OCI-M2 (cell line): ENCODE results near the gene CCDC28B.

Experiments used
- DNase-seq: peaks from one replicate; lab custom pipeline; 2025; ENCODE audit not compliant: unreplicated experiment; lab: John Stamatoyannopoulos, UW

Gene CCDC28B

DNA sequence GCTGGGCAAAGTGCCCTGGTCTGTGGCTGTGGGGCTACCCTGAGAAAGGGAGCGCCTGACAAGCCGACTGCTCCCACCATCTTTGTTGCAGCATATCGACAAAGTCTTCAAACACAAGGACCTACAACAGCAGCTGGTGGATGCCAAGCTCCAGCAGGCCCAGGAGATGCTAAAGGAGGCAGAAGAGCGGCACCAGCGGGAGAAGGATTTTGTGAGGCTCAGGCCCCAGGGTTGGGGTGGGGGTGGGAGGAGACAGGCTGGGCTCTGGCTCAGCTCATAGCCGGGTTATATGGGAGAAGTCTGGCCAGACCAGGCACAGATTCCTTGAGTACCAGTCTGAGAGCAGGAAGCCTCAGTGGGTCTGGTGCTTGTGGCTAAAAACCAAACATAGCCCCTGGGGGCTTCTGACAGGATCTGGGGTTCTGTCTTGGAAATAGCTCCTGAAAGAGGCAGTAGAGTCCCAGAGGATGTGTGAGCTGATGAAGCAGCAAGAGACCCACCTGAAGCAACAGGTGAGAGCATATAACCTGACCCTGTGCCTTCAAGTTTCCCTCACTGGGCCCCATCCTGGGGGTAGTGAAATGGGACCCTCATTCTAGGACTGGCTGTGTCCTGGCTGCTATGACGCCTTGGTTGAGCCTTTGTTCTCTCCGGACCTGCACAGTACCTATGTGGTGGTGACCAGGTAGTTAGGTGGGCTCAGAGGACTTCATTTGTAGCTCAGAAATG, 8.0 kb upstream of the CCDC28B start:
- DNase-seq: no peak

DNA sequence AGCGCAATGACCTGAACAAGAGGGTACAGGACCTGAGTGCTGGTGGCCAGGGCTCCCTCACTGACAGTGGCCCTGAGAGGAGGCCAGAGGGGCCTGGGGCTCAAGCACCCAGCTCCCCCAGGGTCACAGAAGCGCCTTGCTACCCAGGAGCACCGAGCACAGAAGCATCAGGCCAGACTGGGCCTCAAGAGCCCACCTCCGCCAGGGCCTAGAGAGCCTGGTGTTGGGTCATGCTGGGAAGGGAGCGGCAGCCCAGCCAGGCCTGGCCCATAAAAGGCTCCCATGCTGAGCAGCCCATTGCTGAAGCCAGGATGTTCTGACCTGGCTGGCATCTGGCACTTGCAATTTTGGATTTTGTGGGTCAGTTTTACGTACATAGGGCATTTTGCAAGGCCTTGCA, 5.4 kb upstream of the CCDC28B start:
- DNase-seq: no peak

DNA sequence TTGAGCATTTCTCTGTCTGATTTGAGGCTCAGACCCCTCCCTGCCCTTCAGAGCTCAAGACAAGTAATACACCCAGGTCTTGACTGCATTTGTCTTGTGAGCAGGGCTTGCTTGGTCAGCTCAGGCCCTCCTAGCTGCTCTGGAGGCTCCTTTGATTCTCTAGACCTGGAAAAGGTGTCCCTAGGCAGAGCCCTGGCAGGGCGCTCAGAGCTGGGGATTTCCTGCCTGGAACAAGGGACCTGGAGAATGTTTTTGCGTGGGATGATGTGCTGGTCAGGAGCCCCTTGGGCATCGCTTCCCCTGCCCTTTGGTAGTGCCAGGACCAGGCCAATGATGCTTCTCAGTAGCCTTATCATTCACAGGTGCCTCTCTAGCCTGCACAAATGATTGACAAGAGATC, 4.9 kb upstream of the CCDC28B start:
- DNase-seq: no peak

DNA sequence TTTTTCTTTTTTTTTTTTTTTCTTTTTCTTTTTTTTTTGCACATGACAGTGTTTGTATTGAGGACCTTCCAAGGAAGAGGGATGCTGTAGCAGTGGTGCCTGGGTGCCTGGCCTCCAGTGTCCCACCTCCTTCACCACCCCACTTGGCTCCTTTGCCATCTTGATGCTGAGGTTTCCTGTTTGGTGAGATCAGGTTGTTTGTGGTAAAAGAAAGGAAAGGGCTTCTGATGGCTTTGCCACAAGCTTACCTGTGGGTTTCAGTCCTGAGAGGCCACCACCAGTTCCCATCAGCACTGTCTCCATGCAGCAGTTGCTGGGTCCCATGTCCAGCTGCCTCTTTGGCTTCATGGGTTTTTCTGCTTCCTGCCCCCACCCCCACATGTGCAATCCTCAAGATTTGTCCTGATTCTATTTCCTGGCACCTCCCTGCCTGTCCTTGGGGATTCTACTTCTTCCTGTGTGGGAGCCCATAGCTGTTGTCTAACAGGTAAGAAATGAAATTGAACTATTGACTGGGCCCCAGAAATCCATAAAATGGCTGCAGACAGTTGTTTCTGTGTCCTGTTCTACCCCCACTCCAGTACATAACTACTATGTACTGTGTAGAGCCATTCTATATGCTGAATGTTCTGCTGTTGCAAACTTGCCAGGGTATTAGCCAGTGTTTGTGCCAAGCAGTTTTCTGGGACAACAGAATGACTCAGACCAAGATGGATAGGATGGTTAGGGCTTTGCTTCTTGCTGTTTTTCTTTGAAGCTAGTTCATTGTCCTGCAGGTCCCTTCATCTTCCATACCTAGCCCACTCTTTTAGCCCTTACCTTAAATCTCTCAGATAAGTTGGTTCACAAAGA, 4.2 kb upstream of the CCDC28B start:
- DNase-seq: no peak

DNA sequence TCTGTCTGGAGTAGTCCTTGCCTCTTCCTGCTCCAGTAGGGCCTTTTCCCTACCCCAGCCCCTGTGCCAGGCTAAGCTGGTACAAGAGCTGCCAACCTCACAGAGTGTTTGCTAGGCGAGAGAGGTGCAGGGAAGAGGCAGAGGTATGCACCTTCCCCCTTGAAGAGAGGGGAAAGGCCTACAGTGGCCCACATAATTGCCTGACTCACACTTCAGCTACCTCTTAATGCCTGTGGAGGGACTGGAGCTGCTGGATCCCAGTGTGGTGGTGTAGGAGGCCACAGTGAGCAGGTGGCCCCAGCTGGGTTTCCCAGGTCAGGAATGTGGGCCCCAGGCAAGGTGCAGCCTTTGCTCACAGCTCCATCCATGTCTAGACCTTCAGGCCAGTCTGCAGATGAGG, 3.3 kb upstream of the CCDC28B start:
- no peak for DNase-seq

DNA sequence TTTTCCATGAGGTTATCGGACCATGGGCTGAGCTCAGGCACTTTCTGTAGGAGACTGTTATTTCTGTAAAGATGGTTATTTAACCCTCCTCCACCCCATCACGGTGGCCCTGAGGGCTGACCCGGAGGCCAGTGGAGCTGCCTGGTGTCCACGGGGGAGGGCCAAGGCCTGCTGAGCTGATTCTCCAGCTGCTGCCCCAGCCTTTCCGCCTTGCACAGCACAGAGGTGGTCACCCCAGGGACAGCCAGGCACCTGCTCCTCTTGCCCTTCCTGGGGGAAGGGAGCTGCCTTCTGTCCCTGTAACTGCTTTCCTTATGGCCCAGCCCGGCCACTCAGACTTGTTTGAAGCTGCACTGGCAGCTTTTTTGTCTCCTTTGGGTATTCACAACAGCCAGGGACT, 2.6 kb upstream of the CCDC28B start:
- no peak for DNase-seq

DNA sequence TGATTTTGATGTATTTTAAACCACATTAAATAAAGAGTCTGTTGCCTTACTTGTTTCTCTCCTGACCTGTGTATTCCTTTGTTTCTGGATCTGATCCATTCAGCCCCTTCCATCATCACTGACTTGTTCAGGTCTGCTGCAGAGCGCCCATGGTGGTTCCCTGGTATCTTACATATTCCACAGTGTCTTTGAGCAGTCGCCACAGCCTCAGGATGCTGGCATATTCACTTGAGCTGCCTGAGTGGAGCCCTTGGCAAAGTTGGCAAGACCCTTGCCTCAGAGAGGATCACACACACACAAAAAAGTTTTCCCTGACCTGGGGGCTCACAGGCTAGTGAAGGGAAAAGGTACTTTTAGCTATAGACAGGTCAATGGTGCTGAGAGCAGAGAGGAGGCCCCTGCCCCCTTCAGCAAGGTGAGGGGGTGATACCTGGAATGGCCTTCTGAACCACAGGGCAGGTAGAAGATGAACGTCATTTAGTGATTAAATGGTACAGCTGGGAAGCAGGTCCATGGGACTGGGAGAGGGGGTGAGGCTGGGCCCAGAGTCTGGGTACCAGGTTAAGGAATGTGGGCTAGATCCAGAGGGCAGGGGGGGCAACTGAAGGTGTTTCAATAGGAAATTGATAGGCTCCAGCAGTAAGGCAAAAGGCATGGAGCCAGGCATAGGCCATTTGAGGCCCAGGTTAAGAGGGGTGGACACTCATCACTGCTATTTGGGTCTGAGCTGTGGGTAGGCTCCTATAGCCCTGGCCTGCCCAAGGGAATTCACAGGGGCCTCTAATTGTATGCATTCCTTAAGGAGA, 2.0 kb upstream of the CCDC28B start:
- DNase-seq: no peak

DNA sequence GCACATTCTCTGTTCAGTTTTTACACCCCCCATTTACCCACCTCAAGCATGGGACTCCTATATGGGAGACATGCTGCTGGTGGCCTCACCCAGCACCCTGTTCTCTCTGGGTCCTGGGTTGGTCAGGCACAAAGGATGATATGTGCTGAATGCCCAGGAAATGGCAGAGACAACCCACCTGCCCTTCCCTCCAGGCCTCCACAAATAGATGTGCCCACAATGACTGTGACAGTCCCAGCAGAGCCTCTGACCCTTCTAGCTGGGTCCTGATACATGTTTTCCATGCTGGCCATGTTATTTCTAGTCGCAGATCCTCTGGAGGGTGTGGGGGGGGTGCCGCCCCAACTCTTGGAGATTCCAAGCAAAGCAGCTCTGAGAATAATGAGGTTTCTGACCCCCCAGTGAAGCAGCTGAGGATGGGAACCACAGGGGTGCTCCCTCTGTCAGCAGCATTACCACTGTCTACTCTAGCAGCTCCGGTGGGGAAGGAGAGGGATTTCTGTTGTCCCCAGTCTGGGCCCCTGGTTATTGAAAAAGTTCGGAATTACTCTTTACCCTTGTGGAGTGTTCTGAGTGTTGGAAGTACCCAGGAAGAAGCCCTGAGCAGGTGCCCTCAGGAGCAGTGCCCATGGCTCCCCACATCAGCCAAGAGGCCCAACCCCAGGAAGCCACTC, 1.2 kb upstream of the CCDC28B start:
- no peak for DNase-seq

DNA sequence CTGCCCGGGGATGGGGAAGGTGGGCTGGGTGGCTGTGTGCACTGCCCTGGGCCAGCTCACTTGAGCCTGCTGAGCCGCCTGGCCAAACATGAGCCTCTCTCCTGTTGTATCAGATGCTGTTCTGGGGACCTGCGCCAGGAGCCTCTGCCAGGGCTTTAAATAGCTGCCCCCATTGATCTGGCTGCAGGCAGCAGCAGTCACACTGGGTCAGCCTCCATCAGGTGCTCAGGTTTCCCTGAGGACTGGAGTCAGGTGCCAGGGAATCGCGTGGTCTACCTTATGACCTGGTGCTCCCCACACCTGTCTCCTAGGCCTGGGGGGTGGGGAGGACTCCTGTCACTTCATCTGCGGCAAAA, 700 bp upstream of the CCDC28B start:
- no peak for DNase-seq

DNA sequence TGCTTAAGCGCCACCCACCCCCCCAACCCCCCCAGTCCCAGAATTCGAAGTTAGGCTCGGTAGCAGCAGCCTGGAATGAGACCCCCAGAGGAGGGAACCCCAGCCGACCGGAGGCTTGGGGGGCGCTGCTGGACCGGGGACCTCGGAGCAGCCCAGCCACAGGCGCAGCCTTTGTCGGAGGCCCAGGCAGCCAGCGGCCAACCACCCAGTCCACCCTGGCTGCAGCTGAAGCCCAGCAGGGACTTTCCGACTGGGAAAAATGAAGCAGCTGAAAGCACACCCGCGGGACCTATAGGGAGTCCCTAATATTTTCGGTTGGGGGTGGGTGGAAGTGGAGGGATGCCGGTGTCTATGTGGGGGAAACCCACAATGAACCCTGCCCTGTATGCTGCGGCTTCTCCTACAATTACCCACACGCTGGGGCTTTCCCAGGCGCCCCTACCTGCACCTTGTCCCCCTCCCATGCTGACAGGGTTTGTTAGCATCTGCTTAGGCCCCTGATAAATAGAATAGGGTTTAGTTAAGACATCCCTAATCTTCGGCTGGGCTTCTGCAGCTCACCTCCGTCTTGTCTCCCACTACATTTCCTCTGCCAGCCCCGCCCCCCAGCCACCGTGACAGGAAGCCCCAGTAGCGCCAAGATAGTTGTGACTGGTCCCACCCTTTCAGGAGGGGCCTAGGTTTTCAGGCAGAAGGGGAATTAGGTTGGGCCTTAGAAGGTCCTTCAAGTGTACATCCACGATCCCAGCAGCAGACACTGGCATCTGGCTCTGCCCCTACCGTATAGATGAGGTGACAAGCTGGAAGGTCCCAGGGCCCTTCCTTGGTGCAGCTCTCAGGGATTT, 838 bp downstream of the CCDC28B start:
- no peak for DNase-seq

DNA sequence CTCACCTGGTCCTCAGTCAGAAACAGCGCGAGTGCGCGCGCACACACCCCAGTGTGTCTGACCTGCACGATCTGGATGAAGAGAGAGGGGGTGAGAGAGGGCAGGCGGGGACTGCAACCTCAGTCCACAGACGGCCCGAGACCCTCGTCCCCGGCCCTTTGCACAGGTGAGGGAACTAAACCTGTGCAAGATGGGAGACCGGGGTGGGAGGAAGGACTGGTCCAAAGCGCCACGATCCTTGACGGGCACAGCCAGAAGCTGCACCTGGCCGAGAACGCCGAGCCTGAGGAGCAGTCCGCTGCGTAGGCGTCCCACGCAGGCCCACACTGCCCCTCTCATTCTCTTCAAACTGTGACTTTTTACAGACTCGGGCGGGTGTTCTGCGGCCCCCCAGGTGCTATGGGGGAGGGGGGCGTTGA, 4.6 kb downstream of the CCDC28B start:
- DNase-seq: no peak

DNA sequence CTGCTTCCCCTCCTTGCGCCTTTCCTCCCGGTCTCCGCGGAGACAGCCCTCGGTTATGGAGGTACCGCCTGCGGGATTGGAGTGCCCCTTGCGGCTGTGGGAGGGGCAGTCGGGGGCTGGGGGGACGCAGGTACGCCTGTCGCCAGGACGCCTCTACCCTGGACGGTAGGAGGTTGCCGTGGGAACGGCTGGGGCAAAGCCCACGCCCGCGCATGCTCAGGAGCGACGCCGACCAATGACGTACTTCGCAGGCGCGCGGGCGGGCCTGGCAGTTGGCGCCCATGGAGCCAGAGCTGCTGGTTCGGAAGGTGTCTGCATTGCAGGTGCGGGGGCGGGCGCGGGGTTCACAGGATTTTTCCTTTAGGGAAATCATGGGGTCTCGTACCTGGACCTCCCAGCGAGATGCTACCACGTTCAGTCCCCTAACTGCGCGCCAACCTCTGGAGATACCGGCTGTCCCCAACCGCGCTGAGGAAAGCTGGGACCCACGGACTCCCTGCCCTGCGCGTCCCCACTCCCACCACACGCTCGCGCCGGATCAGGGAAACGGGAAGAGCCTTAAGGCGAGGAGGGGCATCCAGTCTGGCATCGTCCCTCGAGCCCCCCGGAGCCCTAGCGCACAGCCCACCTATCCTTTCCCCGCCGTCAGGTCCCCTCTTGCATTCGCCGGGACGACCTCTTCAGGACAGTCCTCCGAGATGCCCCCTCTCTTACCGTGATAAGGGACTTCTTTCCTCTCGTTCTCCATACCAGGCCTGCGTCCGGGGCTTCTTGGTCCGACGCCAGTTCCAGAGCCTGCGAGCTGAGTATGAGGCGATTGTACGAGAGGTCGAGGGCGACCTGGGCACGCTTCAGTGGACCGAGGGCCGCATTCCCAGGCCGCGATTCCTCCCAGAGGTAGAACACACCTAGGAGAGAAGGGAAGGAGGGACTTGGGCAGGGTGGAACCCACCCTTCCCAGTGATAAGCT, 5.3 kb downstream of the CCDC28B start, which contains the start of gene IQCC:
TSS of gene IQCC (plus strand) at position 271 of the 970 bp plus-strand sequence. CDS start at position 282, 11 bp downstream.
- no peak for DNase-seq

DNA sequence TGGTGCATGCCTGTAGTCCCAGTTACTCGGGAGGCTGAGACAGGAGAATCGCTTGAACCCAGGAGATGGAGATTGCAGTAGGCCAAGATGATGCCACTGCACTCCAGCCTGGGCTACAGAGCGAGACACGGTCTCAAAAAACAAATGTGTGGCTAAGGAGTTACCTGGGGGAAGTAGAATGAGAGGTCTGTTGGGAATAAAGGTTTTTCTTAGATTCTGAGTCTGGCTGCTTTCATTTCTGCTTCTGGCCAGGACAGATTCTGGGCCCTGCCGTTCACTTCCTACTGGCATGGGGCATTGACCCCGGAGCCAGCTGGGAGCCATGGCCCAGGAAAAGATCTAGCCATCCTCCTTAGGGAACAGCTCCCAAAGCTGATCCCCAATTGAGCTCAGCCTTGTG, 8.1 kb downstream of the CCDC28B start:
- no peak for DNase-seq

DNA sequence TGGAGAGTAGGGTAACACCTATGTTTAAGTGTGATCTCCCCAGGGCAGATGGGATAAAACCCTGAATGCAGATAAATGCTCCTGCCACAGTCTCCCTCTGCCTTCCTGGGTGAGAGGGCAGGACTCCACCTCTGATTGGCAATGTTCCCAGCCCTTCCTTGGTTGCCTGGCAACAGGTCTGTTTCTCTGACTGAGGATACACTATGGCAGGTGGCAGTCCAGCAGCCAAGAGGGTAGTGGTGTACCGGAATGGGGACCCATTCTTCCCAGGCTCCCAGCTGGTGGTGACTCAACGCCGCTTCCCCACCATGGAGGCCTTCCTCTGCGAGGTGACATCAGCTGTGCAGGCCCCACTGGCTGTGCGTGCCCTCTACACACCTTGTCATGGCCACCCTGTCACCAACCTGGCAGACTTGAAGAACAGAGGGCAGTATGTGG, 8.5 kb downstream of the CCDC28B start, which contains the start of gene DCDC2B:
TSS of gene DCDC2B (plus strand) at position 199 of the 438 bp plus-strand sequence. CDS start at position 204, 5 bp downstream.
- DNase-seq: no peak

DNA sequence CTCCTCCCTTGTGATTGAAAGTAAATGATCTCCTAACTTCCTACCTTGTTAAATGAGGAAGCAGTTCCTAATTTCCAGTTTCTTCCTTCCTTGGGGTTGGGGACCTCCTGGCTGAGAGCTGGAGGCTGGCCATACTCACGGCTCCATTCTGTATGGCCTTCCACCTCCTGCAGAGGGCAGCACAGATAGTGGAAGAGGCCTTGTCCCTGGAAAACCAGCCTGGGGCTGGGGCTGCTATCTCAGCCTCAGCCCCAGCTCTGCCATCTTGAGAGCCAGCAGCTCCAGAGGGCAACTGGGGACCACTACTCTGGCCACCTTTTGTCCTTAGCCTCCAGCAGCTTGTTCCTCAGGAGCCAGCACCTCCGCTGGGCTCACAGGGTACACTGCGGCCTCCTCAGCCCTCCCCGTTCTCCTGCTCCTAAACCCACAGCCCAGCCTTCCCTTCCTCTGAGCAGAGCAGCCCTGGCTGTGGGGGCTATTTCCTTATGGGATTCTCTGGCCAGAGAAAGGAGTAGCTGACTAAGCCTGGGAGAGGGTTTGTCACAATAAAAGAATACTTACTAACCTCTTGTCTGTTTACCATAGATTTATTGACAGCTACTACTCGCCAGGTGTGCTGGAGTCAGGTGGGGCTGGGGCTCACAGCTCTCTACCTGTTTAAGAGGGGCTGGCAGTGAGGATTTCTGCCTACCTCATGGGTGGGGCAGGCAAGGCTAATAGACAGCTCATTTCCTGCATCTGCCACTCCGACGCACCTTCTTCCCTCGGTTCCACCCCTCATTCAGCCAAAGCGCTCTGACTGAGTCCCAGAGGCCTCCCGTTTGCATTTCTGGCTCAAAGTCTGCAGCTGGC, 15.5 kb downstream of the CCDC28B start:
- no peak for DNase-seq

DNA sequence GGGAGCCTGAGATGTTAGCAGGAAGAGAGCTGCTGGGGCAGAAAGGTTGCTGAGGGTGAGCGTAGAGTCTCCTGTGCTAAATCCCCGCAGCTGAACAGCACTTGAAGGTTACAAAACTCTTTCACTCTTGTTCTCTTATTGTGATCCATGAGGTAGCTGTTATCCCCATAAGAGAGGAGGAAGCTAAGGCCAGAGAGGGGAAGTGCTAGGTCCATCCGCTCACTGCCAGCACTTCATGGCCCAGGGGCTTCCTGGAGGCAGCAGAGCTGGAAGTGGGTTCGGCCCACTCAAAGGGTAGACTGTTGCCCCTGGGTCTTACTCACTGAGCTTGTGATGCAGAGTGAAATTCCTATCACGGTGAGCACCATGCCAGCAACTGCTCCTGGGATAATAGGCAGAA, 16.2 kb downstream of the CCDC28B start:
- DNase-seq: no peak

DNA sequence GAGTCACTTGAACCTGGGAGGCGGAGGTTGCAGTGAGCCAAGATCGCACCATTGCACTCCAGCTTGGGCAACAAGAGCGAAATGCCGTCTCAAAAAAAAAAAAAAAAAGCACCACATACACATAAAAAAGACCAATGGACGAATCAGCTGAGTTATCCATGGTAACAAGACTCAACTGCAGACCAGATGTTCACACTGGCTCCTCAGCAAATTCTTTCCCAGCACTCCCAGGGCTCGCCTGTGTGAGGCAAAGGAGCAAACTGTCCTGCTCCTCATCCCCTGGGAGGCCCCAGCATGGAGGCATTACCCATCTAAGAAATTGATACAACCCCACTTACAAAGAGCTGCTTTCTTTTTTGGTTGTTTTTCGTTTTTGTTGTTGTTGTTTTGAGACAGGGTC, 18.6 kb downstream of the CCDC28B start:
- DNase-seq: no peak
